ENCODE data around the gene CRACDL. TPM values are rescaled to one million over a fixed set of nuclear protein-coding genes. Genes with fewer than 3 reads are reported as not detected.
A peak's percentile ranks its signal among the peaks of the same experiment; 100 is the strongest.

The CRACDL gene
- total RNA-seq, 2 donors from 2014 or later = 0.19 to 0.79 TPM

- ATAC-seq (replicated peaks in 1 of 2) (no peak), DNase-seq (no peak)
- H3K4me3 Mint-ChIP-seq = no peak overlapping the region
Observed at GRCh38 chr2:98825020-98825350, 111.0 kb downstream of the CRACDL start.

GRCh38 chr2:98824256-98825019, 111.6 kb downstream of the CRACDL start:
- H3K4me3 Mint-ChIP-seq = no peak overlapping the region

More at GRCh38 chr2:98825020-98825350, 111.0 kb downstream of the CRACDL start:
- Mint-ChIP-seq H3K36me3 (ENCODE audit: insufficient read depth in 2 of 2) (no peaks in the 10 kb centered on the region), H3K4me1 (ENCODE audit: low read depth) (peaks cover 37% of the 10 kb centered on the region), H3K9me3 (no peaks in the 10 kb centered on the region), H3K27ac (no peak overlapping the region), H3K27me3 (ENCODE audit: low read depth) (peaks cover 7% of the 10 kb centered on the region)

GRCh38 chr2:98823196-98824170, 112.5 kb downstream of the CRACDL start:
- no peak for DNase-seq
- no peak for ATAC-seq (replicated peaks in 1 of 2)
- H3K27me3 Mint-ChIP-seq (ENCODE audit: low read depth) = peaks cover 7% of the 10 kb centered on the region
- H3K4me3 Mint-ChIP-seq = peak overlapping the region; percentile 82
- peak overlapping the region; percentile 47 for H3K27ac Mint-ChIP-seq
- no peaks in the 10 kb centered on the region for H3K9me3 Mint-ChIP-seq
- H3K4me1 Mint-ChIP-seq (ENCODE audit: low read depth) = peaks cover 22% of the 10 kb centered on the region
- no peaks in the 10 kb centered on the region for H3K36me3 Mint-ChIP-seq (ENCODE audit: insufficient read depth in 2 of 2)

More at GRCh38 chr2:98824256-98825019, 111.6 kb downstream of the CRACDL start:
- Mint-ChIP-seq H3K27ac (no peak overlapping the region), H3K4me1 (ENCODE audit: low read depth) (peaks cover 31% of the 10 kb centered on the region), H3K36me3 (ENCODE audit: insufficient read depth in 2 of 2) (no peaks in the 10 kb centered on the region), H3K27me3 (ENCODE audit: low read depth) (peaks cover 7% of the 10 kb centered on the region), H3K9me3 (no peaks in the 10 kb centered on the region)
- no peak for ATAC-seq (replicated peaks in 1 of 2)
- DNase-seq = no peak

GRCh38 chr2:98822301-98823164, 113.5 kb downstream of the CRACDL start:
- Mint-ChIP-seq H3K27me3 (ENCODE audit: low read depth) (peaks cover 7% of the 10 kb centered on the region), H3K4me1 (ENCODE audit: low read depth) (peaks cover 12% of the 10 kb centered on the region), H3K36me3 (ENCODE audit: insufficient read depth in 2 of 2) (no peaks in the 10 kb centered on the region), H3K27ac (no peak overlapping the region), H3K4me3 (peak overlapping the region; percentile 75 to 84), H3K9me3 (no peaks in the 10 kb centered on the region)
- DNase-seq (peak; percentile 72 to 78), ATAC-seq (replicated peaks in 1 of 2) (peak; percentile 96 to 97)

GRCh38 chr2:98821629-98822135, 114.3 kb downstream of the CRACDL start:
- no peak for DNase-seq
- no peak for ATAC-seq (replicated peaks in 1 of 2)
- Mint-ChIP-seq H3K27ac (no peak overlapping the region), H3K36me3 (ENCODE audit: insufficient read depth in 2 of 2) (no peaks in the 10 kb centered on the region), H3K9me3 (no peaks in the 10 kb centered on the region), H3K4me3 (peak overlapping the region in 1 of 2 donors; percentile 54), H3K4me1 (ENCODE audit: low read depth) (peaks cover 10% of the 10 kb centered on the region), H3K27me3 (ENCODE audit: low read depth) (peaks cover 10% of the 10 kb centered on the region)

- DNase-seq (no peak), ATAC-seq (replicated peaks in 1 of 2) (no peak)
- no peaks in the 10 kb centered on the region for H3K36me3 Mint-ChIP-seq (ENCODE audit: insufficient read depth in 2 of 2)
- peaks cover 6% of the 10 kb centered on the region for H3K4me1 Mint-ChIP-seq (ENCODE audit: low read depth)
- no peaks in the 10 kb centered on the region for H3K9me3 Mint-ChIP-seq
- H3K27me3 Mint-ChIP-seq (ENCODE audit: low read depth) = peaks cover 14% of the 10 kb centered on the region
- no peak overlapping the region for H3K27ac Mint-ChIP-seq
- H3K4me3 Mint-ChIP-seq = no peak overlapping the region
Observed at GRCh38 chr2:98819231-98819766, 116.7 kb downstream of the CRACDL start.

- ATAC-seq (replicated peaks in 1 of 2) = no peak
- Mint-ChIP-seq H3K36me3 (ENCODE audit: insufficient read depth in 2 of 2) (no peaks in the 10 kb centered on the region), H3K27me3 (ENCODE audit: low read depth) (peaks cover 7% of the 10 kb centered on the region), H3K4me3 (no peak overlapping the region), H3K4me1 (ENCODE audit: low read depth) (no peaks in the 10 kb centered on the region), H3K27ac (no peak overlapping the region), H3K9me3 (no peaks in the 10 kb centered on the region)
- DNase-seq = no peak
Observed at GRCh38 chr2:98818164-98818563, 117.9 kb downstream of the CRACDL start.

- Mint-ChIP-seq H3K27ac (no peak overlapping the region), H3K36me3 (ENCODE audit: insufficient read depth in 2 of 2) (no peaks in the 10 kb centered on the region), H3K4me1 (ENCODE audit: low read depth) (no peaks in the 10 kb centered on the region), H3K9me3 (no peaks in the 10 kb centered on the region), H3K4me3 (no peak overlapping the region), H3K27me3 (ENCODE audit: low read depth) (peaks cover 7% of the 10 kb centered on the region)
- ATAC-seq (replicated peaks in 1 of 2) = no peak
- no peak for DNase-seq
Observed at GRCh38 chr2:98816281-98816680, 119.7 kb downstream of the CRACDL start.

- peaks cover 7% of the 10 kb centered on the region for H3K27me3 Mint-ChIP-seq (ENCODE audit: low read depth)
- ATAC-seq (replicated peaks in 1 of 2) (no peak), DNase-seq (no peak)
- H3K9me3 Mint-ChIP-seq = no peaks in the 10 kb centered on the region
- H3K4me1 Mint-ChIP-seq (ENCODE audit: low read depth) = no peaks in the 10 kb centered on the region
- no peaks in the 10 kb centered on the region for H3K36me3 Mint-ChIP-seq (ENCODE audit: insufficient read depth in 2 of 2)
- no peak overlapping the region for H3K27ac Mint-ChIP-seq
- H3K4me3 Mint-ChIP-seq = no peak overlapping the region
Observed at GRCh38 chr2:98815795-98816194, 120.2 kb downstream of the CRACDL start.

GRCh38 chr2:98811766-98812165, 124.3 kb downstream of the CRACDL start:
- H3K4me1 Mint-ChIP-seq (ENCODE audit: low read depth) = peaks cover 10% of the 10 kb centered on the region
- H3K36me3 Mint-ChIP-seq (ENCODE audit: insufficient read depth in 2 of 2) = no peaks in the 10 kb centered on the region
- H3K9me3 Mint-ChIP-seq = no peaks in the 10 kb centered on the region
- no peak for ATAC-seq (replicated peaks in 1 of 2)
- H3K27ac Mint-ChIP-seq = no peak overlapping the region
- H3K4me3 Mint-ChIP-seq = no peak overlapping the region
- DNase-seq = no peak
- H3K27me3 Mint-ChIP-seq (ENCODE audit: low read depth) = peaks cover 6% of the 10 kb centered on the region

- Mint-ChIP-seq H3K36me3 (ENCODE audit: insufficient read depth in 2 of 2) (no peaks in the 10 kb centered on the region), H3K27me3 (ENCODE audit: low read depth) (no peaks in the 10 kb centered on the region)
Observed at GRCh38 chr2:98810588-98810928, 125.5 kb downstream of the CRACDL start.

GRCh38 chr2:98809878-98810587, 126.0 kb downstream of the CRACDL start:
- Mint-ChIP-seq H3K27ac (peak overlapping the region; percentile 12), H3K36me3 (ENCODE audit: insufficient read depth in 2 of 2) (no peaks in the 10 kb centered on the region), H3K4me3 (no peak overlapping the region), H3K9me3 (no peaks in the 10 kb centered on the region), H3K4me1 (ENCODE audit: low read depth) (peaks cover 10% of the 10 kb centered on the region), H3K27me3 (ENCODE audit: low read depth) (no peaks in the 10 kb centered on the region)
- DNase-seq = no peak
- ATAC-seq (replicated peaks in 1 of 2) = no peak

More at GRCh38 chr2:98810588-98810928, 125.5 kb downstream of the CRACDL start:
- H3K4me3 Mint-ChIP-seq = no peak overlapping the region
- no peak for ATAC-seq (replicated peaks in 1 of 2)
- H3K9me3 Mint-ChIP-seq = no peaks in the 10 kb centered on the region
- no peak overlapping the region for H3K27ac Mint-ChIP-seq
- H3K4me1 Mint-ChIP-seq (ENCODE audit: low read depth) = peaks cover 10% of the 10 kb centered on the region
- no peak for DNase-seq

Data from activated T-cell treated with anti-CD3 and anti-CD28 coated beads, Interleukin-2, amount 50 U/mL, for 72 hours (primary cell).